ENCODE data around the gene DNAJA4. TPM values are rescaled to one million over a fixed set of nuclear protein-coding genes. Genes with fewer than 3 reads are reported as not detected.

Gene DNAJA4
- total RNA-seq, 1 donor from 2014 or later, result 17.9 TPM

DNA sequence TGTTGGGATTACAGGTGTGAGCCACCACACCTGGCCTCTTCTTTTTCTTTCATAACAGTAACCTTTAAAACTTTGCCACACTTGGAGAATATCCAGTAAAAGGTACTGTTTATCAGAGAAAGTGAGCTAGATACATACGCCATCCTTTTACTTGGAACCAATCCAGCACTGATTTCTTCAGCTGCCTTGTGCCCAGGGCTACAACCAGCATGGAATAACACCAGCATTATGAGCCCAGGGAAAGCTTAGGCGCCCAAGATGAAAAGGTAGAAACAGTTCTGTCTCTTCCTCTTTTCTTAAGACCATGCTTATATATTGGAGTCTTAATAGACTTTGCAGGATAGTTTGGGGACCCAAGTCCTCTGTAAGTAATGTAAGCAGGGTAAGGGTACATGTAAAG lies 26.7 kb downstream of the DNAJA4 start:
- Histone ChIP-seq H3K27ac (no peak overlapping the region), H3K36me3 (peaks cover 78% of the 10 kb centered on the region), H3K9me3 (no peaks in the 10 kb centered on the region), H3K27me3 (no peaks in the 10 kb centered on the region), H3K4me3 (no peak overlapping the region), H3K4me1 (peaks cover 4% of the 10 kb centered on the region)
- TF ChIP-seq, protein P1, sequence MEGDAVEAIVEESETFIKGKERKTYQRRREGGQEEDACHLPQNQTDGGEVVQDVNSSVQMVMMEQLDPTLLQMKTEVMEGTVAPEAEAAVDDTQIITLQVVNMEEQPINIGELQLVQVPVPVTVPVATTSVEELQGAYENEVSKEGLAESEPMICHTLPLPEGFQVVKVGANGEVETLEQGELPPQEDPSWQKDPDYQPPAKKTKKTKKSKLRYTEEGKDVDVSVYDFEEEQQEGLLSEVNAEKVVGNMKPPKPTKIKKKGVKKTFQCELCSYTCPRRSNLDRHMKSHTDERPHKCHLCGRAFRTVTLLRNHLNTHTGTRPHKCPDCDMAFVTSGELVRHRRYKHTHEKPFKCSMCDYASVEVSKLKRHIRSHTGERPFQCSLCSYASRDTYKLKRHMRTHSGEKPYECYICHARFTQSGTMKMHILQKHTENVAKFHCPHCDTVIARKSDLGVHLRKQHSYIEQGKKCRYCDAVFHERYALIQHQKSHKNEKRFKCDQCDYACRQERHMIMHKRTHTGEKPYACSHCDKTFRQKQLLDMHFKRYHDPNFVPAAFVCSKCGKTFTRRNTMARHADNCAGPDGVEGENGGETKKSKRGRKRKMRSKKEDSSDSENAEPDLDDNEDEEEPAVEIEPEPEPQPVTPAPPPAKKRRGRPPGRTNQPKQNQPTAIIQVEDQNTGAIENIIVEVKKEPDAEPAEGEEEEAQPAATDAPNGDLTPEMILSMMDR (IDR thresholded peaks at IDR 0.05), result no peak
- no peak for ATAC-seq
- DNase-seq, result no peak
- intact Hi-C loops (cut with DNase I), result no loop called here

DNA sequence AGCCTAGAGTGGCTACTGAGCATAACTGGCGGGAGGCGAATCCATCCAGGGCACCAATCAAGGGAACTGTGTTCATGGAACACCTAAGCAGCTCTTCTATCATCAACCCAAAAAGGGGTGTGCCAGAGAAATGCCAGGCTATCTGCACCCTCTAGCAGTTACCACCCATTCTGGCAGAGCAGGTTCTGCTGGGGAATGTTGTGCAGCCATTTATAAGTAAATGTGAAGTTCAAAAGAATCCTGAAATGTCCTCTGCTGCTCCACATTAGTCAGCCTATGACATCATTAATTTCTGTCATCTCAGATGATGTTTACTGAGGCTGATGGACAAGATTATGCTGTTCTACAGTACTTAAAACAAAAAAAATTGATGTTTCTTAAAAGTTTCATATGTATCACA lies 27.3 kb downstream of the DNAJA4 start:
- H3K9me3 ChIP-seq, result no peaks in the 10 kb centered on the region

DNA sequence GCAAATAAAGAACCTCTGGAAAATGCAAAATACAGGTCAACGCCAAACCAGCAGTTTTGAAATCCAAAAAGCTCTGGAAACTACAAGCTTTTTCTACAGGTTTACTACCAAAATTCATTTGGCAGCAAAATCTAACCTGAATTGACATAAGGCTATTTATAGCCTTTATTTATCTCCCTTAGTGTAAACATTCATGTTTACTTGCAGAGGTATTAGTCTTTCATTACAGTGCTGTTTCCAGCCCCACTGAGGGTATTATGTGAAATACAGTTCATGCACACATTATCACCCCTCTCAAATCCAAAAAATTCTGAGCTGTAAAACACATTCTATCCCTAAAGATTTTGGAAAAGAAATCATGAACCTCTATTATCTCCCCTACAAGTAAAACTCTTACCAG lies 27.9 kb downstream of the DNAJA4 start:
- intact Hi-C loops (cut with DNase I), result no loop called here
- Histone ChIP-seq H3K27me3 (no peaks in the 10 kb centered on the region), H3K36me3 (peaks cover 66% of the 10 kb centered on the region), H3K4me1 (peaks cover 4% of the 10 kb centered on the region), H3K4me3 (no peak overlapping the region), H3K9me3 (no peaks in the 10 kb centered on the region), H3K27ac (no peak overlapping the region)
- ATAC-seq, result no peak
- TF ChIP-seq, protein P1 (IDR thresholded peaks at IDR 0.05), result no peak
- no peak for DNase-seq

More for the DNA sequence above, 27.3 kb downstream of the DNAJA4 start:
- ATAC-seq (no peak), DNase-seq (no peak)
- H3K27ac ChIP-seq, result no peak overlapping the region
- intact Hi-C loops (cut with DNase I), result no loop called here
- peaks cover 71% of the 10 kb centered on the region for H3K36me3 ChIP-seq
- TF ChIP-seq, protein P1 (IDR thresholded peaks at IDR 0.05), result no peak
- no peaks in the 10 kb centered on the region for H3K27me3 ChIP-seq
- H3K4me1 ChIP-seq, result peaks cover 4% of the 10 kb centered on the region
- no peak overlapping the region for H3K4me3 ChIP-seq

DNA sequence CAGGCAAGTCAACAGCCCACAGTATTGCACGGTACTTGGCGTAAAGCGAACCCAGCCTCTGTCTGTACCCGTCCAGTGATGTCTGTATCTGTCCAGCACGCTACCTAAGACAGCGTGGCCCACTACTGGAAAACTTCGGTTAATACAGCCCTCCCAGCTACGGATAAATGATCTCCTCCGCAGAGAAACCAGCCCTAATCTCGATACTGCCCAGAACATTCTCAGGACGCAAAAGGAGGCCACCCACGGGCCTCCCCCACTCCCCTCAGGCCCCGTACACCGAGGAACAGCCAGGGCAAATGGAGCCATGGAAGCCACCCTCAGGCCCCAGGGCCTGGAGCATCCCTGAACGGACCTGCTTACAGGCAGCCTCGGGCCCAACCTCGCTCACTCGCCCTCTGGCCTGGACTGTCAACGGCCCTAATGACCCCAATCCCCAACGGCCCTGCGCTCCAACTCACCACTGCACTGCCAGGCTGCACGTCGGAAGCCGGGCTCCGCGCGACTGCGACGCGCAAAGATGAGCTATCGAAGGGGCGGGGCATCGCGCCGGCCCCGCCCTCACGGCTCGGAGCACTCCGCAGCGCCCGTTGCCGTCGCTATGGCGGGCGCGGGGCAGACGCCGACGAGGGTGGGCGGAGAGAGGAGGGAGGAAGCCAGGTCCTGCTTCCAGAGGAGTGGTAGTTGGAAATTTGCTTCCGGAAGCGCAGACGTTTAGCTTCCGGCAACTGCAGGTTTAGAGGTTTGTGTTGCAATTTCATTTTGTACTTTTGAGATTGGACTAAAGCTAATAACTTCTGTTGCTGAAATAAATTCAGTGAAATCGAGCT lies 35.0 kb downstream of the DNAJA4 start, which contains the start of gene SKIC8:
Gene SKIC8 (minus strand): TSS at position 509 of the 830 bp plus-strand sequence. CDS start 3,923 bp downstream, outside the sequence.
- DNase-seq (peak; percentile 97), ATAC-seq (peak; percentile 100)
- H3K4me1 ChIP-seq, result peaks cover 10% of the 10 kb centered on the region
- peak within 1 kb of the TSS; percentile 97 for H3K4me3 ChIP-seq
- intact Hi-C loops (cut with DNase I), result no loop called here
- peaks cover 4% of the 10 kb centered on the region for H3K36me3 ChIP-seq
- H3K27me3 ChIP-seq, result peaks cover 10% of the 10 kb centered on the region
- TF ChIP-seq, protein P1 (IDR thresholded peaks at IDR 0.05), result no peak
- peak within 1 kb of the TSS; percentile 87 for H3K27ac ChIP-seq
- no peaks in the 10 kb centered on the region for H3K9me3 ChIP-seq

DNA sequence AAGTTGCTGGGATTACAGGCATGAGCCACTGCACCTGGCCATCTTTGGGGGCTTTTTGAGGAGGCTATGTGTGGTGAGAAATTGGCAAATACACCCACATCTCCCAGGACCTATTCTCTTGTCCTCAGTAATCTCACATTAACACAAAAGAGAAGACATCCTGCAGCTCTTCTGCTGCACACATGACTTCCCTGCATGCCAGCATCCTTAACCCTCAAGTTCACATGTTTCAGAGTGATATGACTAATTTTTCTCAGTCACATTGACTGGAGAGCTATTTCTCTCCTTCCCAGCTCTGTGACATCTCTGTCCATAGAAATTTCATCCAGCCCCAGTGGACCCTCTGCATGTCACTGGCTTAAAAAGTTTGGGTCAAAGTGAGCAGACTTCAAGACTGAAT lies 37.0 kb downstream of the DNAJA4 start:
- intact Hi-C loops (cut with DNase I), result no loop called here
- Histone ChIP-seq H3K9me3 (no peaks in the 10 kb centered on the region), H3K4me3 (no peak overlapping the region), H3K27ac (no peak overlapping the region), H3K36me3 (no peaks in the 10 kb centered on the region), H3K4me1 (peaks cover 10% of the 10 kb centered on the region), H3K27me3 (peaks cover 22% of the 10 kb centered on the region)
- TF ChIP-seq, protein P1 (IDR thresholded peaks at IDR 0.05), result no peak
- ATAC-seq (no peak), DNase-seq (no peak)

Measured in upper lobe of right lung (tissue), 1 donor.